Sigmoid colon (tissue), 7 donors: Measurements from ENCODE around the gene CRABP2. TPM values are rescaled to one million over a fixed set of nuclear protein-coding genes. Genes with fewer than 3 reads are reported as not detected.
A peak's percentile ranks its signal among the peaks of the same experiment; 100 is the strongest.

Experiments used
- DNase-seq: peaks from one replicate; pipeline ENCODE4 v3.0.0-alpha.2; 2019
- H3K27ac ChIP-seq, 4 donors: fragments of 200-600 bp; sonication (generic); one replicate each; pipeline ENCODE4 v1.5.1; 2016 to 2019; ENCODE audit warnings: mild to moderate bottlenecking in 1 of 4
- H3K27me3 ChIP-seq, 3 donors: fragments of 200-600 bp; sonication (generic); one replicate each; pipeline ENCODE4 v1.5.1; 2019; ENCODE audit warnings: mild to moderate bottlenecking in 1 of 3
- H3K36me3 ChIP-seq, 4 donors: fragments of 200-600 bp; sonication (generic); one replicate each; pipeline ENCODE4 v1.5.1; 2016 to 2019
- H3K4me1 ChIP-seq, 4 donors: fragments of 200-600 bp; sonication (generic); one replicate each; pipeline ENCODE4 v1.5.1; 2017 to 2019
- H3K4me3 ChIP-seq, 4 donors: fragments of 200-600 bp; sonication (generic); one replicate each; pipeline ENCODE4 v1.5.1; 2017 to 2019; ENCODE audit warnings: mild to moderate bottlenecking in 2 of 4, moderate library complexity in 1 of 4
- H3K9me3 ChIP-seq, 4 donors: fragments of 200-600 bp in 3 of 4; sonication (generic) in 3 of 4; one replicate each; pipeline versions ENCODE4 v1.5.1 to v1.6.1; 2013 to 2019
- EP300 ChIP-seq, 4 donors: sonication (generic); formaldehyde crosslinking; IDR thresholded peaks; one replicate each; pipeline ENCODE4 v1.6.1; 2017; ENCODE audit warnings: antibody characterized with exemption in 4 of 4
- POLR2A ChIP-seq, 2 donors: fragments of 450-650 bp; IDR thresholded peaks; one replicate each; pipeline ENCODE4 v1.6.1; 2016; ENCODE audit warnings: antibody characterized with exemption in 2 of 2, mild to moderate bottlenecking in 2 of 2, moderate library complexity in 2 of 2
- POLR2AphosphoS5 ChIP-seq, 4 donors: sonication (generic); formaldehyde crosslinking; IDR thresholded peaks; one replicate each; pipeline ENCODE4 v1.6.1; 2017; ENCODE audit warnings: antibody characterized with exemption in 4 of 4
- WGBS, 2 donors: extraction: QIAGEN DNeasy Blood & Tissue Kit; methylation state at CpG; one replicate each; pipeline ENCODE4 v1.1.7; 2013; 5-methylcytosine and 5-hydroxymethylcytosine counted together
- intact Hi-C: fragments of 100-400 bp; cut with DNase I; formaldehyde crosslinking; loops from one replicate; pipeline ENCODE4 v1.15.1; 2023
- polyA plus RNA-seq, 3 donors: library from polyadenylated mRNA; stranded (reverse); fragments of 200-250 nt; gene quantifications; one replicate each; pipeline ENCODE4 v1.2.3, GENCODE V29; 2013
- total RNA-seq, 4 donors: library from RNA; depleted of rRNA; stranded (reverse); fragments of >200 nt; gene quantifications; one replicate each; pipeline ENCODE4 v1.1.0, GENCODE V29; 2016
- TF ChIP-seq, protein P1 (sequence below), 4 experiments: fragments of 450-650 bp in 3 of 4; fragments of 200-600 bp in 1 of 4; IDR thresholded peaks; one replicate each; pipeline ENCODE4 v1.5.1; 2016 to 2019; ENCODE audit warnings: antibody characterized with exemption in 4 of 4, mild to moderate bottlenecking in 3 of 4, moderate library complexity in 2 of 4
- donor health status: healthy with polysubstance abuse.
- donor health status: Bipolar disorder and iron deficiency.
- donor health status: healthy.

Gene CRABP2
- total and polyA plus RNA-seq, 7 donors, result 3.1 to 7.8 (median 4.9) TPM; not detected in 2

GRCh38 chr1:156728599-156729462 is 23.4 kb upstream of the CRABP2 start, which contains the start of gene ISG20L2:
ISG20L2 (minus strand) TSS chr1:156728766; CDS start chr1:156727652, 1,114 bp downstream.
- peak in 2 of 4 donors; percentile 36 to 69 for TF ChIP-seq EP300 (IDR thresholded peaks at IDR 0.05)
- TF ChIP-seq POLR2AphosphoS5 (IDR thresholded peaks at IDR 0.05), result peak; percentile 73 to 92 (median 76)
- TF ChIP-seq, protein P1, sequence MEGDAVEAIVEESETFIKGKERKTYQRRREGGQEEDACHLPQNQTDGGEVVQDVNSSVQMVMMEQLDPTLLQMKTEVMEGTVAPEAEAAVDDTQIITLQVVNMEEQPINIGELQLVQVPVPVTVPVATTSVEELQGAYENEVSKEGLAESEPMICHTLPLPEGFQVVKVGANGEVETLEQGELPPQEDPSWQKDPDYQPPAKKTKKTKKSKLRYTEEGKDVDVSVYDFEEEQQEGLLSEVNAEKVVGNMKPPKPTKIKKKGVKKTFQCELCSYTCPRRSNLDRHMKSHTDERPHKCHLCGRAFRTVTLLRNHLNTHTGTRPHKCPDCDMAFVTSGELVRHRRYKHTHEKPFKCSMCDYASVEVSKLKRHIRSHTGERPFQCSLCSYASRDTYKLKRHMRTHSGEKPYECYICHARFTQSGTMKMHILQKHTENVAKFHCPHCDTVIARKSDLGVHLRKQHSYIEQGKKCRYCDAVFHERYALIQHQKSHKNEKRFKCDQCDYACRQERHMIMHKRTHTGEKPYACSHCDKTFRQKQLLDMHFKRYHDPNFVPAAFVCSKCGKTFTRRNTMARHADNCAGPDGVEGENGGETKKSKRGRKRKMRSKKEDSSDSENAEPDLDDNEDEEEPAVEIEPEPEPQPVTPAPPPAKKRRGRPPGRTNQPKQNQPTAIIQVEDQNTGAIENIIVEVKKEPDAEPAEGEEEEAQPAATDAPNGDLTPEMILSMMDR (IDR thresholded peaks at IDR 0.05), result no peak
- peak; percentile 17 to 47 for TF ChIP-seq POLR2A (IDR thresholded peaks at IDR 0.05)
- Histone ChIP-seq H3K9me3 (no peaks in the 10 kb centered on the region), H3K4me1 (peaks cover 0 to 48% (median 46%) of the 10 kb centered on the region in 4 donors), H3K4me3 (peak within 1 kb of the TSS; percentile 62 to 90 (median 72)), H3K27me3 (no peaks in the 10 kb centered on the region), H3K36me3 (peaks cover 7 to 41% (median 8%) of the 10 kb centered on the region in 4 donors), H3K27ac (peak within 1 kb of the TSS; percentile 93 to 99 (median 96))
- DNase-seq, result peak; percentile 100
- 1 to 2% methylated on average over 57 of the region's 57 CpGs for WGBS, 2 donors
- intact Hi-C loops, result loop anchor here (1.0 to 10.0 kb wide), 3 partner anchors 12 to 136 kb away; partner anchors contain the start of genes MRPL24, NTRK1 and PRCC

DNA sequence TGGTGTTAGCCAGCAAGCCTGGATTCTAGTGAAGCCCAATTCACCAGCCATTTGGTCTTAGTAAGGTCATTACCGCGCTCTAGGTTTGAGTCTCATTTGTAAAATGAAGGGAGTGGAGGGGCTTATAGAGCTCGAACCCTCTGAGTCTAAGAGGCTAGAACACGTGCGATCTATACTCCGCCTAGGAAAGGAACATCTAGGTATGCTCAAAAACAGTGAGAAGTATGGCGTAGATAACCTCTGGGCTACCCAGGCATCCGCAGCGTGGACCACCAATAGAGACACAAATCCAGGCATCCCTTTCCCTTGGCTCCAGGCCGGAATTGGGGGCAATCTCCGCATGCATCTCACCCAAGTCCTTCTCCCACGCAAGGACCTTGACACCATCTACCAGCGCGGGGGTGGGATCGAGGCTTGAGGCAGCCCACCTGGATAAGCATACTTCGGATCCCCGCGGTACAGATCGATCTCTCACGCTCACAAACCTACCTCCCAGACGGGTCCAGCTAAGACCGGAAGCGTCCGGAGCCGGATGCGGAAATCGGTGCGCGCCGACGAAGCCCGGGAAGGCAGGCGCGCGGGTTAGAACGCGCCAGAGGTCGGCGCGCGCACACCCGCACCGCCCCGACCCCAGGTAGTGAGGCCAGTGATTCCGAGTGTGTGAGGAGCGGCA is 22.7 kb upstream of the CRABP2 start, which contains the start of gene METTL25B:
TSS of gene METTL25B (plus strand) at position 544 of the 673 bp plus-strand sequence. CDS start 636 bp downstream, outside the sequence.
- H3K27me3 ChIP-seq, result no peaks in the 10 kb centered on the region
- H3K4me1 ChIP-seq, result peaks cover 0 to 48% (median 46%) of the 10 kb centered on the region in 4 donors
- peaks cover 15 to 41% (median 16%) of the 10 kb centered on the region in 4 donors for H3K36me3 ChIP-seq
- DNase-seq, result peak; percentile 91
- 0 to 1% methylated on average over 46 of the region's 46 CpGs for WGBS, 2 donors
- intact Hi-C loops, result loop anchor here (2.0 to 10.0 kb wide), 3 partner anchors 21 to 137 kb away; partner anchors contain the start of genes NTRK1 and PRCC
- peak within 1 kb of the TSS; percentile 93 to 99 (median 96) for H3K27ac ChIP-seq
- H3K4me3 ChIP-seq, result peak within 1 kb of the TSS; percentile 62 to 90 (median 72)
- TF ChIP-seq POLR2A (IDR thresholded peaks at IDR 0.05) (no peak), POLR2AphosphoS5 (IDR thresholded peaks at IDR 0.05) (peak in 3 of 4 donors; percentile 45 to 84 (median 80)), EP300 (IDR thresholded peaks at IDR 0.05) (no peak)
- TF ChIP-seq, protein P1 (IDR thresholded peaks at IDR 0.05), result no peak
- H3K9me3 ChIP-seq, result no peaks in the 10 kb centered on the region

GRCh38 chr1:156727492-156727891 is 22.1 kb upstream of the CRABP2 start:
- H3K4me3 ChIP-seq, result peak overlapping the region; percentile 62 to 90 (median 72)
- H3K9me3 ChIP-seq, result no peaks in the 10 kb centered on the region
- peak overlapping the region; percentile 93 to 99 (median 96) for H3K27ac ChIP-seq
- WGBS, 2 donors, result 46 to 47% methylated on average over 7 of the region's 7 CpGs
- H3K27me3 ChIP-seq, result no peaks in the 10 kb centered on the region
- peaks cover 11 to 41% (median 22%) of the 10 kb centered on the region in 4 donors for H3K36me3 ChIP-seq
- peaks cover 0 to 48% (median 46%) of the 10 kb centered on the region in 4 donors for H3K4me1 ChIP-seq
- DNase-seq, result no peak
- TF ChIP-seq EP300 (IDR thresholded peaks at IDR 0.05) (no peak), POLR2AphosphoS5 (IDR thresholded peaks at IDR 0.05) (no peak), POLR2A (IDR thresholded peaks at IDR 0.05) (no peak)
- TF ChIP-seq, protein P1 (IDR thresholded peaks at IDR 0.05), result no peak
- intact Hi-C loops, result loop anchor here (2.0 to 10.0 kb wide), 3 partner anchors 21 to 137 kb away; partner anchors contain the start of genes NTRK1 and PRCC

DNA sequence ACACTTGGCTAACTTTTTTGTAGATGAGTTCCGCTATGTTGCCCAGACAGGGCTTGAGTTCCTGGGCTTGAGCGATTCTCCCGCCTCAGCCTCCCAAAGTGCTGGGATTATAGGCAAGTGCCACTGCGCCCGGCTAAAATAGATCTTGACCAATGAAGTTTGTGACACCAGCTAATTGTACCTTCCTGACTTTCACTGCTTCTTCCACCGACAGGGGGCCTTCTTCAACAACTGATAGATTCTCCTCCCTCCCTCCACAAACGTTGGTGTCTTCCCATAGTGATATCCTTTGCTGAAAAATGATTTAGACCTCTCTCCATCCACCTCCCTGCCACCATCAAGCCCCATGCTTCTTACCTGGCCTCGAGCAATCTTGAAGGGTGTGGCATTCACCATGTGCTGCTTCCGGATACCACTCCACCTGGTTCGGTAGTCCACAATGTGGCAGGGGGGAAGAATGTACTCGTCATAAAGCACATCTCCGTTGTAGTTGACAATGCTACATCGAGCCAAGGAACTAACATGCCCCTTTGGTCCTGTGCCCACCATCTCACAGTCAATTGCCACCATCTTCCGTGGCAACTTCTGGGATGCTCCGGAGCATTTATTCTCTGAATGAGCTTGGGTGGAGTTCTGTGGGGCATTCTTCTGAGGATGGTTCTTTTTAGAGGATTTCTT is 21.3 kb upstream of the CRABP2 start:
- no peak for TF ChIP-seq EP300 (IDR thresholded peaks at IDR 0.05)
- TF ChIP-seq POLR2AphosphoS5 (IDR thresholded peaks at IDR 0.05), result no peak
- TF ChIP-seq, protein P1 (IDR thresholded peaks at IDR 0.05), result peak in 2 of 4 experiments; percentile 12 to 36
- H3K4me3 ChIP-seq, result peak overlapping the region in 2 of 4 donors; percentile 29 to 75
- 36 to 54% methylated on average over 15 of the region's 15 CpGs for WGBS, 2 donors
- H3K9me3 ChIP-seq, result no peaks in the 10 kb centered on the region
- intact Hi-C loops, result loop anchor here (2.0 to 10.0 kb wide), 3 partner anchors 20 to 138 kb away; partner anchors contain the start of genes NTRK1 and PRCC
- peaks cover 0 to 48% (median 46%) of the 10 kb centered on the region in 4 donors for H3K4me1 ChIP-seq
- no peak for DNase-seq
- H3K27me3 ChIP-seq, result no peaks in the 10 kb centered on the region
- H3K27ac ChIP-seq, result peak overlapping the region in 3 of 4 donors; percentile 29 to 64 (median 50)
- peaks cover 11 to 39% (median 23%) of the 10 kb centered on the region in 4 donors for H3K36me3 ChIP-seq
